SK-N-SH (cell line): ENCODE results near the gene LMO3. TPM values are rescaled to one million over a fixed set of nuclear protein-coding genes. Genes with fewer than 3 reads are reported as not detected.

Experiments used
- CTCF ChIA-PET: fragments of 300-600, 350-600 bp; formaldehyde crosslinking; extraction: SDS; loops from one replicate; lab custom pipeline; 2021; lab: Yijun Ruan, JAX
- POLR2A ChIA-PET: fragments of 350-600 bp; sonication (Branson Sonifier 250); formaldehyde crosslinking; extraction: SDS; loops from one replicate; lab custom pipeline; 2020; ENCODE audit warnings: antibody characterized with exemption, inconsistent platforms; lab: Yijun Ruan, JAX
- DNase-seq: peaks from one replicate; pipeline ENCODE4 v3.0.0; 2012
- H2AFZ ChIP-seq: fragments of 200-600 bp; sonication (generic); 2 replicates; pipeline ENCODE4 v1.8.1; 2016; ENCODE audit warnings: antibody characterized with exemption, mild to moderate bottlenecking, low read depth
- H3F3A ChIP-seq: fragments of 200-600 bp; sonication (generic); replicated peaks from 2 replicates; pipeline ENCODE3; 2016; ENCODE audit warnings: antibody characterized with exemption, mild to moderate bottlenecking; ENCODE audit not compliant: insufficient read depth
- H3K27ac ChIP-seq, 2 experiments: fragments of 200-500 bp in 1 of 2; fragments of 200-600 bp in 1 of 2; sonication (Bioruptor generic) in 1 of 2; sonication (generic), shearing (Covaris generic) in 1 of 2; 2 replicates each; pipeline versions ENCODE4 v1.5.1 to v1.6.1; 2014 to 2016; ENCODE audit warnings: low read depth in 2 of 2, inconsistent platforms in 1 of 2, low read length in 1 of 2, mild to moderate bottlenecking in 1 of 2, mixed read lengths in 1 of 2
- H3K27me3 ChIP-seq: fragments of 200-600 bp; sonication (generic), shearing (Covaris generic); 2 replicates; pipeline ENCODE4 v1.6.1; 2016; ENCODE audit warnings: mixed run types; ENCODE audit not compliant: insufficient read depth
- H3K36me3 ChIP-seq, 2 experiments: fragments of 200-500 bp in 1 of 2; fragments of 200-600 bp in 1 of 2; sonication (Bioruptor generic) in 1 of 2; sonication (generic) in 1 of 2; replicated peaks in 1 of 2; 2 replicates each; pipeline versions ENCODE3 to v1.5.1; 2014 to 2016; ENCODE audit warnings: low read length in 1 of 2, mild to moderate bottlenecking in 1 of 2; ENCODE audit not compliant: insufficient read depth in 2 of 2, control insufficient read depth in 1 of 2
- H3K4me1 ChIP-seq, 2 experiments: fragments of 200-500 bp in 1 of 2; fragments of 200-600 bp in 1 of 2; sonication (Bioruptor generic) in 1 of 2; sonication (generic), shearing (Covaris generic) in 1 of 2; 2 replicates each; pipeline versions ENCODE4 v1.5.1 to v1.6.1; 2014 to 2016; ENCODE audit warnings: low read depth in 1 of 2, low read length in 1 of 2, mixed run types in 1 of 2; ENCODE audit not compliant: insufficient read depth in 2 of 2, control insufficient read depth in 1 of 2
- H3K4me2 ChIP-seq: fragments of 200-600 bp; sonication (generic), shearing (Covaris generic); 2 replicates; pipeline ENCODE4 v1.6.1; 2017; ENCODE audit warnings: mixed run types
- H3K4me3 ChIP-seq, 2 experiments: fragments of 200-500 bp in 1 of 2; fragments of 200-600 bp in 1 of 2; sonication (Bioruptor generic) in 1 of 2; sonication (generic), shearing (Covaris generic) in 1 of 2; 2 replicates each; pipeline versions ENCODE4 v1.5.1 to v1.8.1; 2014 to 2016; ENCODE audit warnings: low read depth in 2 of 2, inconsistent platforms in 1 of 2, low read length in 1 of 2, mild to moderate bottlenecking in 1 of 2, mixed read lengths in 1 of 2, moderate library complexity in 1 of 2
- H3K79me2 ChIP-seq: fragments of 200-600 bp; sonication (generic); 2 replicates; pipeline ENCODE4 v1.8.1; 2017; ENCODE audit warnings: mild to moderate bottlenecking; ENCODE audit not compliant: insufficient read depth
- H3K9ac ChIP-seq: fragments of 200-600 bp; sonication (generic); 2 replicates; pipeline ENCODE4 v1.6.1; 2017; ENCODE audit warnings: mixed run types
- H3K9me2 ChIP-seq: fragments of 200-600 bp; sonication (generic); 2 replicates; pipeline ENCODE4 v1.6.1; 2017; ENCODE audit warnings: mixed run types
- H3K9me3 ChIP-seq: fragments of 200-600 bp; sonication (generic); 2 replicates; pipeline ENCODE4 v1.6.1; 2017; ENCODE audit warnings: mixed run types, mild to moderate bottlenecking, moderate library complexity
- H4K20me1 ChIP-seq: fragments of 200-600 bp; sonication (generic); 2 replicates; pipeline ENCODE4 v1.6.1; 2017; ENCODE audit warnings: mild to moderate bottlenecking, mixed run types; ENCODE audit not compliant: insufficient read depth
- CTCF ChIP-seq: fragments of 200-600 bp; sonication (generic); IDR thresholded peaks from 2 replicates; pipeline ENCODE4 v1.6.1; 2017; ENCODE audit warnings: antibody characterized with exemption, mild to moderate bottlenecking, moderate library complexity
- FOSL2 ChIP-seq: IDR thresholded peaks from 2 replicates; pipeline ENCODE4 v1.4.0; 2012; ENCODE audit warnings: low read depth, mild to moderate bottlenecking, moderate library complexity, borderline replicate concordance
- FOXJ3 ChIP-seq: sonication (generic); formaldehyde crosslinking; IDR thresholded peaks from 2 replicates; pipeline ENCODE4 v1.5.1; 2020; ENCODE audit warnings: mild to moderate bottlenecking, missing genetic modification reagents
- GATA2 ChIP-seq: sonication (generic); formaldehyde crosslinking; IDR thresholded peaks from 2 replicates; pipeline ENCODE4 v1.5.0; 2020; ENCODE audit warnings: mild to moderate bottlenecking, missing genetic modification reagents
- NRF1 ChIP-seq: IDR thresholded peaks from 2 replicates; pipeline ENCODE4 v1.6.1; 2012; ENCODE audit warnings: low read depth, mild to moderate bottlenecking, low read length
- RCOR1 ChIP-seq: fragments of 150-350 bp; IDR thresholded peaks from 2 replicates; pipeline ENCODE4 v1.6.1; 2017; ENCODE audit warnings: antibody characterized with exemption, low read length
- RFX5 ChIP-seq: IDR thresholded peaks from 2 replicates; pipeline ENCODE4 v1.6.1; 2012; ENCODE audit warnings: mild to moderate bottlenecking, improper control_type of control experiment, low read length
- USF2 ChIP-seq: fragments of 150-350 bp; IDR thresholded peaks from 2 replicates; pipeline ENCODE4 v1.6.1; 2017; ENCODE audit warnings: antibody characterized with exemption, low read length, low read depth, borderline replicate concordance
- YY1 ChIP-seq: IDR thresholded peaks from 2 replicates; pipeline ENCODE4 v1.4.0; 2012; ENCODE audit warnings: low read depth, mild to moderate bottlenecking
- WGBS: methylation state at CpG from one replicate; pipeline ENCODE4 v1.1.6; 2017; ENCODE audit warnings: low lambda C conversion rate; 5-methylcytosine and 5-hydroxymethylcytosine counted together
- polyA plus RNA-seq, 3 experiments: library from polyadenylated mRNA; depleted of rRNA; stranded (reverse); fragments of >200 nt; gene quantifications; 2 replicates each; pipeline ENCODE4 v1.2.3, GENCODE V29; 2012

LMO3 gene
- polyA plus RNA-seq, 1 of the 3 experiments (the other 2 are of a cell fraction): not detected

- WGBS: 37% methylated on average over 3 of the region's 3 CpGs
- TF ChIP-seq FOSL2 (no peak), NRF1 (no peak), GATA2 (CRISPR knock-in tag) (no peak), RFX5 (no peak), CTCF (no peak), USF2 (no peak), FOXJ3 (CRISPR knock-in tag) (no peak), YY1 (no peak)
- H3K79me2 ChIP-seq: no peaks in the 10 kb centered on the region
- ChIA-PET CTCF (no interaction called here), POLR2A (no interaction called here)
- no peaks in the 10 kb centered on the region for H3K9me2 ChIP-seq
- no peak overlapping the region for H3K4me3 ChIP-seq
- no peaks in the 10 kb centered on the region for H3K36me3 ChIP-seq
- DNase-seq: no peak
- no peak overlapping the region for H3K4me2 ChIP-seq
- H4K20me1 ChIP-seq: no peaks in the 10 kb centered on the region
- no peak overlapping the region for H2AFZ ChIP-seq
- H3K27ac ChIP-seq: no peak overlapping the region
- no peaks in the 10 kb centered on the region for H3K9me3 ChIP-seq
- H3K4me1 ChIP-seq: no peaks in the 10 kb centered on the region
- no peaks in the 10 kb centered on the region for H3F3A ChIP-seq
- H3K9ac ChIP-seq: no peak overlapping the region
- H3K27me3 ChIP-seq: no peaks in the 10 kb centered on the region
These were observed 42.5 kb downstream of the LMO3 start for GRCh38 chr12:16563504-16563903.

- Histone ChIP-seq H3K4me3 (no peak overlapping the region), H3K27me3 (no peaks in the 10 kb centered on the region), H3K27ac (no peak overlapping the region), H2AFZ (no peak overlapping the region), H4K20me1 (no peaks in the 10 kb centered on the region), H3K9ac (no peak overlapping the region), H3K4me1 (no peaks in the 10 kb centered on the region), H3K79me2 (no peaks in the 10 kb centered on the region), H3F3A (no peaks in the 10 kb centered on the region), H3K9me3 (no peaks in the 10 kb centered on the region), H3K36me3 (no peaks in the 10 kb centered on the region), H3K9me2 (no peaks in the 10 kb centered on the region), H3K4me2 (no peak overlapping the region)
- 37% methylated on average over 6 of the region's 6 CpGs for WGBS
- TF ChIP-seq CTCF: no peak
- no peak for TF ChIP-seq RCOR1
- no peak for TF ChIP-seq FOXJ3 (CRISPR knock-in tag)
- no peak for DNase-seq
- CTCF ChIA-PET: no interaction called here
- POLR2A ChIA-PET: no interaction called here
These were observed 43.0 kb downstream of the LMO3 start for GRCh38 chr12:16562921-16563320.
